Left ventricle myocardium inferior (tissue), 1 donor: Measurements from ENCODE around the gene RAD51B. TPM values are rescaled to one million over a fixed set of nuclear protein-coding genes. Genes with fewer than 3 reads are reported as not detected.
"Not testable (repeated sequence)": the region's sequence is repeated elsewhere in the genome, so short reads cannot be mapped to it uniquely, and the experiment has no call there.

Source experiments
- DNase-seq: peaks from one replicate; pipeline ENCODE4 v3.0.0-alpha.2; 2020
- H3K27ac ChIP-seq: fragments of 200-600 bp; replicated peaks from 2 replicates; pipeline ENCODE4 v1.8.0; 2021
- H3K27me3 ChIP-seq: fragments of 200-600 bp; 2 replicates; pipeline ENCODE4 v1.8.0; 2021; ENCODE audit warnings: low read depth
- H3K36me3 ChIP-seq: fragments of 200-600 bp; 2 replicates; pipeline ENCODE4 v1.8.0; 2021
- H3K4me1 ChIP-seq: fragments of 200-600 bp; 2 replicates; pipeline ENCODE4 v1.8.0; 2021
- H3K4me3 ChIP-seq: fragments of 200-600 bp; 2 replicates; pipeline ENCODE4 v1.8.0; 2021; ENCODE audit warnings: mild to moderate bottlenecking, moderate library complexity
- H3K9me3 ChIP-seq: fragments of 200-600 bp; replicated peaks from 2 replicates; pipeline ENCODE4 v1.8.0; 2021
- CTCF ChIP-seq: fragments of 200-600 bp; IDR thresholded peaks from 2 replicates; pipeline ENCODE4 v1.8.0; 2021; ENCODE audit warnings: antibody characterized with exemption, mild to moderate bottlenecking, borderline replicate concordance
- intact Hi-C: fragments of 100-400 bp; cut with micrococcal nuclease; formaldehyde crosslinking; loops from one replicate; pipeline ENCODE4 v1.11.0; 2022
- total RNA-seq: library from RNA; stranded (reverse); fragmentation: NEBNext Ultra II Directional; extraction: Animal tissue kit (Norgen Biotek cat#: 25700); gene quantifications from one replicate; pipeline ENCODE4 v1.2.1, GENCODE V29; 2021
- donor health status: DM: no; HTN: yes; CAD: no; lungs with severe emphysema.

Gene RAD51B
- total RNA-seq, 1 donor from 2014 or later, result 2.4 TPM

- Histone ChIP-seq H3K9me3 (no peaks in the 10 kb centered on the region), H3K4me1 (peaks cover 13% of the 10 kb centered on the region), H3K36me3 (no peaks in the 10 kb centered on the region), H3K27me3 (no peaks in the 10 kb centered on the region), H3K27ac (no peak overlapping the region), H3K4me3 (no peak overlapping the region)
- no peak for DNase-seq
- intact Hi-C loops, result no loop called here
- no peak for TF ChIP-seq CTCF
Observed at GRCh38 chr14:68219407-68219806, 399.8 kb downstream of the RAD51B start.

- H3K27ac ChIP-seq, H3K9me3 ChIP-seq, H3K4me3 ChIP-seq, DNase-seq, intact Hi-C loops, H3K27me3 ChIP-seq, H3K36me3 ChIP-seq, H3K4me1 ChIP-seq: not testable (repeated sequence)
Observed at GRCh38 chr14:68221046-68221445, 401.5 kb downstream of the RAD51B start.

GRCh38 chr14:68222154-68222553 lies 402.6 kb downstream of the RAD51B start:
- intact Hi-C loops, result no loop called here
- H3K4me3 ChIP-seq, result no peak overlapping the region
- no peaks in the 10 kb centered on the region for H3K36me3 ChIP-seq
- H3K4me1 ChIP-seq, result no peaks in the 10 kb centered on the region
- H3K9me3 ChIP-seq, result no peaks in the 10 kb centered on the region
- no peaks in the 10 kb centered on the region for H3K27me3 ChIP-seq
- no peak overlapping the region for H3K27ac ChIP-seq
- DNase-seq, result no peak
- TF ChIP-seq CTCF, result no peak

GRCh38 chr14:68222726-68223125 lies 403.1 kb downstream of the RAD51B start:
- Histone ChIP-seq H3K27ac (no peak overlapping the region), H3K9me3 (no peaks in the 10 kb centered on the region), H3K4me3 (no peak overlapping the region), H3K27me3 (no peaks in the 10 kb centered on the region), H3K4me1 (no peaks in the 10 kb centered on the region), H3K36me3 (no peaks in the 10 kb centered on the region)
- TF ChIP-seq CTCF, result no peak
- intact Hi-C loops, result no loop called here
- DNase-seq, result no peak

- H3K27ac ChIP-seq, result no peak overlapping the region
- DNase-seq, result no peak
- no peak overlapping the region for H3K4me3 ChIP-seq
- no peaks in the 10 kb centered on the region for H3K9me3 ChIP-seq
- H3K27me3 ChIP-seq, result no peaks in the 10 kb centered on the region
- H3K36me3 ChIP-seq, result no peaks in the 10 kb centered on the region
- TF ChIP-seq CTCF, result no peak
- intact Hi-C loops, result no loop called here
- no peaks in the 10 kb centered on the region for H3K4me1 ChIP-seq
Observed at GRCh38 chr14:68223631-68224030, 404.1 kb downstream of the RAD51B start.

GRCh38 chr14:68225321-68225720 lies 405.7 kb downstream of the RAD51B start:
- H3K9me3 ChIP-seq, result no peaks in the 10 kb centered on the region
- no peak for DNase-seq
- H3K27ac ChIP-seq, result no peak overlapping the region
- H3K4me3 ChIP-seq, result no peak overlapping the region
- TF ChIP-seq CTCF, result no peak
- no peaks in the 10 kb centered on the region for H3K36me3 ChIP-seq
- intact Hi-C loops, result no loop called here
- H3K27me3 ChIP-seq, result no peaks in the 10 kb centered on the region
- no peaks in the 10 kb centered on the region for H3K4me1 ChIP-seq
